IMR-90 (cell line): ENCODE results near the gene SKA2. TPM values are rescaled to one million over a fixed set of nuclear protein-coding genes. Genes with fewer than 3 reads are reported as not detected.

Experiments
- ATAC-seq: fragments of 200-7000 bp; cut with Tn5 transposase; 2 replicates; pipeline ENCODE4 v1.9.1; 2020; ENCODE audit warnings: low read depth, mild to moderate bottlenecking, moderate library complexity
- BruUV-seq: library from RNA; stranded (reverse); fragments of 400-500 nt; replicated peaks from 2 replicates; lab custom pipeline; 2021; lab: Mats Ljungman, UMichigan
- CTCF ChIA-PET: fragments of 300-600 bp; formaldehyde crosslinking; extraction: SDS; loops from one replicate; lab custom pipeline; 2021; ENCODE audit warnings: antibody characterized with exemption; lab: Yijun Ruan, JAX
- POLR2A ChIA-PET: fragments of 300-600 bp; sonication (Branson Sonifier 250); formaldehyde crosslinking; loops from one replicate; lab custom pipeline; 2022; ENCODE audit warnings: antibody characterized with exemption; ENCODE audit not compliant: unreplicated experiment; lab: Charles Lee
- DNase-seq: peaks from one replicate; pipeline ENCODE4 v3.0.0; 2013
- H2AFZ ChIP-seq: replicated peaks from 2 replicates; pipeline ENCODE3; 2013; ENCODE audit warnings: low read length, mild to moderate bottlenecking; ENCODE audit not compliant: poor library complexity
- H2AK5ac ChIP-seq: 2 replicates; pipeline ENCODE4 v1.6.1; 2013; ENCODE audit warnings: low read depth, low read length, inconsistent platforms
- H2AK9ac ChIP-seq: replicated peaks from 2 replicates; pipeline ENCODE3; 2013; ENCODE audit warnings: mild to moderate bottlenecking, low read depth, low read length, moderate library complexity; ENCODE audit not compliant: poor library complexity
- H2BK120ac ChIP-seq: 2 replicates; pipeline ENCODE4 v1.6.1; 2013; ENCODE audit warnings: low read depth, low read length, inconsistent platforms
- H2BK15ac ChIP-seq: 3 replicates; pipeline ENCODE4 v1.6.1; 2013; ENCODE audit warnings: low read depth, low read length, inconsistent platforms
- H2BK20ac ChIP-seq: 2 replicates; pipeline ENCODE4 v1.6.1; 2013; ENCODE audit warnings: low read depth, mild to moderate bottlenecking, inconsistent platforms, low read length, moderate library complexity
- H2BK5ac ChIP-seq: 2 replicates; pipeline ENCODE4 v1.6.1; 2013; ENCODE audit warnings: mild to moderate bottlenecking, low read depth, low read length, inconsistent platforms; ENCODE audit not compliant: poor library complexity, severe bottlenecking
- H3K14ac ChIP-seq: replicated peaks from 2 replicates; pipeline ENCODE4 v1.6.1; 2013; ENCODE audit warnings: low read depth, low read length, inconsistent platforms
- H3K18ac ChIP-seq: 2 replicates; pipeline ENCODE4 v1.6.1; 2013; ENCODE audit warnings: low read depth, low read length, control low read depth
- H3K23ac ChIP-seq: 2 replicates; pipeline ENCODE4 v1.6.1; 2013; ENCODE audit warnings: low read depth, low read length, inconsistent platforms
- H3K27ac ChIP-seq: 2 replicates; pipeline ENCODE4 v1.5.1; 2013; ENCODE audit warnings: mild to moderate bottlenecking, control low read depth, low read length; ENCODE audit not compliant: insufficient read depth
- H3K27me3 ChIP-seq: 2 replicates; pipeline ENCODE4 v1.6.1; 2013; ENCODE audit warnings: low read length; ENCODE audit not compliant: control insufficient read depth, insufficient read depth
- H3K36me3 ChIP-seq: 2 replicates; pipeline ENCODE4 v1.6.1; 2013; ENCODE audit warnings: low read length, mixed read lengths; ENCODE audit not compliant: control insufficient read depth, insufficient read depth
- H3K4ac ChIP-seq: 2 replicates; pipeline ENCODE4 v1.6.1; 2013; ENCODE audit warnings: low read depth, low read length, inconsistent platforms
- H3K4me1 ChIP-seq: 2 replicates; pipeline ENCODE4 v1.6.1; 2013; ENCODE audit warnings: low read length, mixed read lengths; ENCODE audit not compliant: control insufficient read depth, insufficient read depth
- H3K4me2 ChIP-seq: 2 replicates; pipeline ENCODE4 v1.6.1; 2013; ENCODE audit warnings: low read depth, mild to moderate bottlenecking, control low read depth, low read length, moderate library complexity
- H3K4me3 ChIP-seq: 2 replicates; pipeline ENCODE4 v1.5.1; 2013; ENCODE audit warnings: low read depth, mild to moderate bottlenecking, control low read depth, low read length, moderate library complexity; ENCODE audit not compliant: insufficient read depth
- H3K56ac ChIP-seq: 2 replicates; pipeline ENCODE4 v1.6.1; 2013; ENCODE audit warnings: low read length, inconsistent platforms; ENCODE audit not compliant: insufficient read depth; ENCODE audit errors: extremely low read depth
- H3K79me1 ChIP-seq, 2 experiments: 2 replicates each; pipeline ENCODE4 v1.6.1; 2013; ENCODE audit warnings: low read length in 2 of 2, inconsistent platforms in 1 of 2, low read depth in 1 of 2
- H3K9ac ChIP-seq: 2 replicates; pipeline ENCODE4 v1.6.1; 2013; ENCODE audit warnings: low read depth, low read length, control low read depth
- H3K9me1 ChIP-seq: 2 replicates; pipeline ENCODE4 v1.6.1; 2013; ENCODE audit warnings: low read length, inconsistent platforms; ENCODE audit not compliant: insufficient read depth
- H3K9me3 ChIP-seq: 2 replicates; pipeline ENCODE4 v1.6.1; 2013; ENCODE audit warnings: low read length; ENCODE audit not compliant: control insufficient read depth, insufficient read depth
- H4K20me1 ChIP-seq: 2 replicates; pipeline ENCODE4 v1.6.1; 2013; ENCODE audit warnings: low read length, inconsistent platforms; ENCODE audit not compliant: insufficient read depth
- H4K5ac ChIP-seq: 2 replicates; pipeline ENCODE4 v1.6.1; 2013; ENCODE audit warnings: mild to moderate bottlenecking, low read depth, low read length, control low read depth
- H4K8ac ChIP-seq, 2 experiments: 2 replicates each; pipeline ENCODE4 v1.6.1; 2013; ENCODE audit warnings: low read depth in 2 of 2, low read length in 2 of 2, control low read depth in 1 of 2, inconsistent platforms in 1 of 2
- H4K91ac ChIP-seq: 2 replicates; pipeline ENCODE4 v1.6.1; 2013; ENCODE audit warnings: low read depth, low read length, inconsistent platforms; ENCODE audit not compliant: insufficient read depth
- BHLHE40 ChIP-seq: fragments of 150-350 bp; IDR thresholded peaks from 2 replicates; pipeline ENCODE4 v1.6.1; 2016; ENCODE audit warnings: mild to moderate bottlenecking, low read depth, low read length
- CEBPB ChIP-seq: IDR thresholded peaks from 2 replicates; pipeline ENCODE4 v1.6.1; 2012; ENCODE audit warnings: low read depth, low read length, improper control_type of control experiment
- CHD1 ChIP-seq: IDR thresholded peaks from 2 replicates; pipeline ENCODE4 v1.6.1; 2012; ENCODE audit warnings: low read depth, low read length, improper control_type of control experiment
- ELK1 ChIP-seq: fragments of 150-350 bp; IDR thresholded peaks from 2 replicates; pipeline ENCODE4 v1.6.1; 2016; ENCODE audit warnings: low read depth, mild to moderate bottlenecking, low read length, moderate library complexity, borderline replicate concordance
- FOS ChIP-seq: fragments of 150-350 bp; IDR thresholded peaks from 2 replicates; pipeline ENCODE4 v1.6.1; 2016; ENCODE audit warnings: low read depth, low read length
- MAFK ChIP-seq: IDR thresholded peaks from 2 replicates; pipeline ENCODE4 v1.6.1; 2012; ENCODE audit warnings: low read depth, low read length, improper control_type of control experiment
- MAZ ChIP-seq: IDR thresholded peaks from 2 replicates; pipeline ENCODE4 v1.6.1; 2012; ENCODE audit warnings: low read depth, mild to moderate bottlenecking, low read length, improper control_type of control experiment, moderate library complexity, borderline replicate concordance
- MXI1 ChIP-seq: IDR thresholded peaks from 2 replicates; pipeline ENCODE4 v1.6.1; 2012; ENCODE audit warnings: low read depth, mild to moderate bottlenecking, low read length, moderate library complexity, borderline replicate concordance
- NFE2L2 ChIP-seq: fragments of 150-350 bp; IDR thresholded peaks from 2 replicates; pipeline ENCODE4 v1.6.1; 2016; ENCODE audit warnings: low read depth, mild to moderate bottlenecking, low read length
- POLR2A ChIP-seq: IDR thresholded peaks from 2 replicates; pipeline ENCODE4 v1.6.1; 2012; ENCODE audit warnings: mild to moderate bottlenecking, low read depth, low read length
- RAD21 ChIP-seq: IDR thresholded peaks from 2 replicates; pipeline ENCODE4 v1.6.1; 2012; ENCODE audit warnings: low read length, improper control_type of control experiment
- RCOR1 ChIP-seq: IDR thresholded peaks from 2 replicates; pipeline ENCODE4 v1.6.1; 2012; ENCODE audit warnings: mild to moderate bottlenecking, low read length, improper control_type of control experiment; ENCODE audit not compliant: insufficient replicate concordance
- RFX5 ChIP-seq: IDR thresholded peaks from 2 replicates; pipeline ENCODE4 v1.8.0; 2012; ENCODE audit warnings: low read depth, mild to moderate bottlenecking, low read length, moderate library complexity
- SMC3 ChIP-seq: fragments of 150-350 bp; IDR thresholded peaks from 2 replicates; pipeline ENCODE4 v1.6.1; 2016; ENCODE audit warnings: low read depth, mild to moderate bottlenecking, antibody characterized with exemption, low read length, moderate library complexity
- WGBS, 2 experiments: methylation state at CpG; one replicate each; pipeline versions ENCODE4 v1.1.5 to v1.1.7; 2013; ENCODE audit warnings: missing lambda C conversion rate in 2 of 2; ENCODE audit not compliant: insufficient read length in 1 of 2; ENCODE audit errors: extremely low coverage in 2 of 2; 5-methylcytosine and 5-hydroxymethylcytosine counted together
- dilution Hi-C: fragments of 300-500 bp; cut with HindIII; formaldehyde crosslinking; loops from one replicate; pipeline ENCODE4 v1.14.3; 2018; ENCODE audit warnings: low sequenced_read_pairs; ENCODE audit not compliant: unreplicated experiment
- in situ Hi-C: fragments of 300-500 bp; cut with MboI; formaldehyde crosslinking; loops from 3 replicates; pipeline ENCODE4 v1.14.3; 2019; ENCODE audit warnings: low sequenced_read_pairs, inconsistent platforms, mixed read lengths
- intact Hi-C: fragments of 100-400 bp; cut with micrococcal nuclease; formaldehyde crosslinking; loops from 2 replicates; pipeline ENCODE4 v1.10.0; 2022
- polyA plus RNA-seq, 3 experiments: library from polyadenylated mRNA; depleted of rRNA; stranded (reverse); fragments of >200 nt; gene quantifications; 2 replicates each; pipeline ENCODE4 v1.2.3, GENCODE V29; 2012; ENCODE audit warnings: low replicate concordance in 1 of 3
- total RNA-seq: library from RNA; depleted of rRNA; stranded (reverse); fragments of >200 nt; gene quantifications from 2 replicates; pipeline ENCODE4 v1.2.3, GENCODE V29; 2012
- TF ChIP-seq, protein P1 (sequence below): conservative IDR thresholded peaks from 2 replicates; pipeline ENCODE4 v1.5.1; 2012; ENCODE audit warnings: mild to moderate bottlenecking, low read depth, low read length, improper control_type of control experiment
- TF ChIP-seq, protein P2 (sequence below): fragments of 150-350 bp; IDR thresholded peaks from 2 replicates; pipeline ENCODE4 v1.6.1; 2017; ENCODE audit warnings: mild to moderate bottlenecking, antibody characterized with exemption, low read length, low read depth

Gene SKA2
- total and polyA plus RNA-seq, 2 of the 4 experiments (the other 2 are of a cell fraction): 30.4 to 38.7 TPM

- BruUV-seq: no TSS peak
- H3K4me2 ChIP-seq: peak overlapping the region; percentile 77
- H3K14ac ChIP-seq: no peak overlapping the region
- peaks cover 3% of the 10 kb centered on the region for H3K4me1 ChIP-seq
- in situ Hi-C loops (no loop called here), dilution Hi-C loops (no loop called here), intact Hi-C loops (loop anchor here (10.0 kb wide), 1 partner anchor 517 kb away; no protein-coding TSS in a partner anchor)
- H4K91ac ChIP-seq: no peak overlapping the region
- peak overlapping the region; percentile 3; the same call in 1 of the 2 replicates for H3K4ac ChIP-seq
- no peak overlapping the region for H4K5ac ChIP-seq
- H3K79me1 ChIP-seq: peaks cover 0 to 40% of the 10 kb centered on the region in 2 experiments; a peak in 3 of 4 replicates
- no peak overlapping the region for H2BK20ac ChIP-seq
- no peak overlapping the region for H2BK120ac ChIP-seq
- peaks cover 1% of the 10 kb centered on the region; the same call in 1 of the 2 replicates for H3K36me3 ChIP-seq
- H3K4me3 ChIP-seq: no peak overlapping the region
- WGBS, 2 experiments: no CpG with 5 or more reads among the region's 1 CpG
- peaks cover 13% of the 10 kb centered on the region for H4K20me1 ChIP-seq
- H3K18ac ChIP-seq: no peak overlapping the region
- H3K9me1 ChIP-seq: peaks cover 9% of the 10 kb centered on the region
- ATAC-seq: no peak
- peak overlapping the region; percentile 22; the same call in 1 of the 2 replicates for H3K27ac ChIP-seq
- H3K9me3 ChIP-seq: no peaks in the 10 kb centered on the region
- no peak overlapping the region for H2AK5ac ChIP-seq
- no peak overlapping the region for H2AK9ac ChIP-seq
- no peak for TF ChIP-seq RCOR1
- TF ChIP-seq SMC3: no peak
- TF ChIP-seq CEBPB: no peak
- TF ChIP-seq, protein P1, sequence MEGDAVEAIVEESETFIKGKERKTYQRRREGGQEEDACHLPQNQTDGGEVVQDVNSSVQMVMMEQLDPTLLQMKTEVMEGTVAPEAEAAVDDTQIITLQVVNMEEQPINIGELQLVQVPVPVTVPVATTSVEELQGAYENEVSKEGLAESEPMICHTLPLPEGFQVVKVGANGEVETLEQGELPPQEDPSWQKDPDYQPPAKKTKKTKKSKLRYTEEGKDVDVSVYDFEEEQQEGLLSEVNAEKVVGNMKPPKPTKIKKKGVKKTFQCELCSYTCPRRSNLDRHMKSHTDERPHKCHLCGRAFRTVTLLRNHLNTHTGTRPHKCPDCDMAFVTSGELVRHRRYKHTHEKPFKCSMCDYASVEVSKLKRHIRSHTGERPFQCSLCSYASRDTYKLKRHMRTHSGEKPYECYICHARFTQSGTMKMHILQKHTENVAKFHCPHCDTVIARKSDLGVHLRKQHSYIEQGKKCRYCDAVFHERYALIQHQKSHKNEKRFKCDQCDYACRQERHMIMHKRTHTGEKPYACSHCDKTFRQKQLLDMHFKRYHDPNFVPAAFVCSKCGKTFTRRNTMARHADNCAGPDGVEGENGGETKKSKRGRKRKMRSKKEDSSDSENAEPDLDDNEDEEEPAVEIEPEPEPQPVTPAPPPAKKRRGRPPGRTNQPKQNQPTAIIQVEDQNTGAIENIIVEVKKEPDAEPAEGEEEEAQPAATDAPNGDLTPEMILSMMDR: no peak
- TF ChIP-seq CHD1: no peak
- TF ChIP-seq MXI1: no peak
- TF ChIP-seq BHLHE40: no peak
- TF ChIP-seq FOS: no peak
- no peak for TF ChIP-seq POLR2A
- no peak for TF ChIP-seq ELK1
- TF ChIP-seq NFE2L2: no peak
- TF ChIP-seq, protein P2, sequence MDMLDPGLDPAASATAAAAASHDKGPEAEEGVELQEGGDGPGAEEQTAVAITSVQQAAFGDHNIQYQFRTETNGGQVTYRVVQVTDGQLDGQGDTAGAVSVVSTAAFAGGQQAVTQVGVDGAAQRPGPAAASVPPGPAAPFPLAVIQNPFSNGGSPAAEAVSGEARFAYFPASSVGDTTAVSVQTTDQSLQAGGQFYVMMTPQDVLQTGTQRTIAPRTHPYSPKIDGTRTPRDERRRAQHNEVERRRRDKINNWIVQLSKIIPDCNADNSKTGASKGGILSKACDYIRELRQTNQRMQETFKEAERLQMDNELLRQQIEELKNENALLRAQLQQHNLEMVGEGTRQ: no peak
- TF ChIP-seq RFX5: no peak
- TF ChIP-seq RAD21: no peak
- no peak for TF ChIP-seq MAZ
- TF ChIP-seq MAFK: no peak
- CTCF ChIA-PET: interaction anchor here (1.6 kb wide), 1 partner anchor 12 kb away, joined by 4 read pairs; no protein-coding TSS in a partner anchor
- H3K56ac ChIP-seq: 0 out of 2 replicates have a peak overlapping the region, but pooled peaks have one; percentile 20
- H3K9ac ChIP-seq: 0 out of 2 replicates have a peak overlapping the region, but pooled peaks have one; percentile 23
- POLR2A ChIA-PET: interaction anchor here (0.6 kb wide), 2 partner anchors 45 to 514 kb away, joined by 3 read pairs; no protein-coding TSS in a partner anchor
- DNase-seq: no peak
- peak overlapping the region; percentile 14; the same call in 1 of the 2 replicates for H3K23ac ChIP-seq
- no peak overlapping the region for H2AFZ ChIP-seq
- no peaks in the 10 kb centered on the region for H3K27me3 ChIP-seq
- H4K8ac ChIP-seq: no peak overlapping the region; a peak in 1 of 4 replicates
- no peak overlapping the region for H2BK15ac ChIP-seq
- H2BK5ac ChIP-seq: peak overlapping the region; percentile 77
Measured at GRCh38 chr17:59151591-59151990, 3.4 kb downstream of the SKA2 start.
